Measurements from ENCODE around the gene ISCU.

Gene ISCU

DNA sequence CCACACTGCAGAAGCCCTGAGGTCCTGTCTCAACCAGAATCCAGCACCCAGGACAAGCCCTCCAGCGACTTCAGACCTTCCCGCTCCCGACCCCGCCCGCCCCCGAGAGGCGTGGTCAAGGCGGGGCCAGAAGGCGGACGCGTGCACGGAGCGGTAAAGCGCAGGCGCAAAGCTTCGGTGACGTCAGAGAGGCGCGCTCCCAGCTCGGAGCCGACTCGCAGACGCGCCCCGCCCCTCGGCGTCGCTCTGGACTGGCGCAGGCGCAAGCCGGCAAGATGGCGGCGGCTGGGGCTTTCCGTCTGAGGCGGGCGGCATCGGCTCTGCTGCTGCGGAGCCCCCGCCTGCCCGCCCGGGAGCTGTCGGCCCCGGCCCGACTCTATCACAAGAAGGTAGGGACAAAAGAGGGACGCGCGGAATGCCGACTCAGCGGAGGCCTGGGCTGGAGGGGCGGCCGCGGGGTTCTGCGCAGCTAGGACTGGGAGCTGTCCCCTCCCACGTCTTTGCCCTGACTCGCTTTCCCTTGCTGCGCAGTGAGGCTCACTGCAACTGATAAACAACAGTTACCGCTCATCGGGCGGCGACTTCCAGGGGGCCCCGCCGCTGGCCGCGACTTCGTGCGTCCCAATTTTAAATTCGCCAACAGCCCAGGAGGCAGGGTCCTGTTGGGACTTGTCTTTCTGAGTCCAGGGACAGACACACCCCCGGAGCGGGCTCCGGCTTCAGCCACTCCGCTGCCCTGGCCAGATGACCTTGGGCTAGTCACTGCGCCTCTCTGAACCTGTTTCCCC is at the start of gene ISCU:
ISCU (plus strand) TSS at position 249 of the 788 bp plus-strand sequence; CDS start at position 276, 27 bp downstream.
- TF ChIP-seq, protein P1, sequence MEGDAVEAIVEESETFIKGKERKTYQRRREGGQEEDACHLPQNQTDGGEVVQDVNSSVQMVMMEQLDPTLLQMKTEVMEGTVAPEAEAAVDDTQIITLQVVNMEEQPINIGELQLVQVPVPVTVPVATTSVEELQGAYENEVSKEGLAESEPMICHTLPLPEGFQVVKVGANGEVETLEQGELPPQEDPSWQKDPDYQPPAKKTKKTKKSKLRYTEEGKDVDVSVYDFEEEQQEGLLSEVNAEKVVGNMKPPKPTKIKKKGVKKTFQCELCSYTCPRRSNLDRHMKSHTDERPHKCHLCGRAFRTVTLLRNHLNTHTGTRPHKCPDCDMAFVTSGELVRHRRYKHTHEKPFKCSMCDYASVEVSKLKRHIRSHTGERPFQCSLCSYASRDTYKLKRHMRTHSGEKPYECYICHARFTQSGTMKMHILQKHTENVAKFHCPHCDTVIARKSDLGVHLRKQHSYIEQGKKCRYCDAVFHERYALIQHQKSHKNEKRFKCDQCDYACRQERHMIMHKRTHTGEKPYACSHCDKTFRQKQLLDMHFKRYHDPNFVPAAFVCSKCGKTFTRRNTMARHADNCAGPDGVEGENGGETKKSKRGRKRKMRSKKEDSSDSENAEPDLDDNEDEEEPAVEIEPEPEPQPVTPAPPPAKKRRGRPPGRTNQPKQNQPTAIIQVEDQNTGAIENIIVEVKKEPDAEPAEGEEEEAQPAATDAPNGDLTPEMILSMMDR (IDR thresholded peaks at IDR 0.05; ENCODE audit: low read depth, low read length): no peak
- peak; percentile 70 for TF ChIP-seq POLR2A (IDR thresholded peaks at IDR 0.05; ENCODE audit: extremely low read depth, insufficient read length)
- TF ChIP-seq, protein P2, sequence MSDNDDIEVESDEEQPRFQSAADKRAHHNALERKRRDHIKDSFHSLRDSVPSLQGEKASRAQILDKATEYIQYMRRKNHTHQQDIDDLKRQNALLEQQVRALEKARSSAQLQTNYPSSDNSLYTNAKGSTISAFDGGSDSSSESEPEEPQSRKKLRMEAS (IDR thresholded peaks at IDR 0.05; ENCODE audit: low read depth, low read length): peak; percentile 56; the same call in 1 of the 2 replicates
- peak; percentile 56 for TF ChIP-seq MYC (IDR thresholded peaks at IDR 0.05; ENCODE audit: low read depth, low read length)
- DNase-seq (ENCODE audit: low read depth): peak; percentile 100
- H3K4me3 ChIP-seq (ENCODE audit: low read depth, low read length): peak within 1 kb of the TSS; percentile 98

- H3K4me3 ChIP-seq (ENCODE audit: low read depth, low read length): peak overlapping the region; percentile 58
- DNase-seq (ENCODE audit: low read depth): no peak
- TF ChIP-seq, protein P1 (IDR thresholded peaks at IDR 0.05; ENCODE audit: low read depth, low read length): no peak
- TF ChIP-seq POLR2A (IDR thresholded peaks at IDR 0.05; ENCODE audit: extremely low read depth, insufficient read length) (no peak), MYC (IDR thresholded peaks at IDR 0.05; ENCODE audit: low read depth, low read length) (no peak)
- TF ChIP-seq, protein P2 (IDR thresholded peaks at IDR 0.05; ENCODE audit: low read depth, low read length): no peak
Measured at GRCh38 chr12:108514468-108514972, 47.9 kb upstream of the ISCU start.

DNA sequence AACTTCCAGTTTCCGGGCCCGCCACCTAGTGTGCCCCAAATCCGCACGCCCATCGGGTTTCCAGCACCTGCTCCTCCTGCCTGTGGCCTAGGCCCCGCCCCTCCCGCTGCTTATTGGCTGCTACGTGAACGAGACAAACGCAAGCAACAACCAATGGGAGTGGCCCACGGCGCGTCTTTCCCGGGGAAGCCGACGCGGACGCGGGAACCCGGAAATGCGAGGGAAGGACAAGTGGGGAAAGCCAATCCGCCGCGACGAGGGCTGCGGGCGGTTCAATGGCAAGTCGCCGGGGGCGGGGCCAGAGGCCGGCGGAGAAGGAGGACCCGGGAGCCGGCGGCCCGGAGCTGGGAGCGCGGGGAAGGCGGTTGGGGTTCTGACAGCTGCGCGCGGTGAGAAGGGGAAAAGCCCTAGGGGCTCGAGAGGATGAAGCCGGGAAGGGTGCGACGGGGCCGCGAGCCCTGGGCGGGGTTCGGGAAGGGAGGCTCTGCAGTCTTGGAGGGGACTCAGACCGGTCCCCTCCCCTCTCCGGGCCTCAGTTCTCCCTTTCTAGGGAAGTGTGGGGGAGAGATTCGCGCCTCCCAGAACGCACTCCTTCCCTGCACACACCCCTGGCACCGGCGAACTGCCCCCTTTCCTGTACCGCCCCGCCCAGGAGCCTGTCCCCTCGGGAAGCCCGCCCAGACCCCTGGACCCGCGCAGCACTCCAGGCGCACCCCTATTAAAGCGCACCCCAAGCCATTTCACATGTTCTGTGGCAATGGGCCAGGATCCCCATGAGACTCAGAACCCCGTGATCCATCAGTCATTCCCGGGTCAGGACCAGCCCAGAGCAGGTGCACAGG is 47.2 kb upstream of the ISCU start, which contains the start of gene FICD:
FICD (plus strand) TSS at position 305 of the 842 bp plus-strand sequence. CDS start 1,696 bp downstream, outside the sequence.
- peak; percentile 100 for DNase-seq (ENCODE audit: low read depth)
- TF ChIP-seq POLR2A (IDR thresholded peaks at IDR 0.05; ENCODE audit: extremely low read depth, insufficient read length) (peak; percentile 49), MYC (IDR thresholded peaks at IDR 0.05; ENCODE audit: low read depth, low read length) (no peak; the same call in 1 of the 2 replicates)
- TF ChIP-seq, protein P1 (IDR thresholded peaks at IDR 0.05; ENCODE audit: low read depth, low read length): no peak
- H3K4me3 ChIP-seq (ENCODE audit: low read depth, low read length): peak within 1 kb of the TSS; percentile 82

DNA sequence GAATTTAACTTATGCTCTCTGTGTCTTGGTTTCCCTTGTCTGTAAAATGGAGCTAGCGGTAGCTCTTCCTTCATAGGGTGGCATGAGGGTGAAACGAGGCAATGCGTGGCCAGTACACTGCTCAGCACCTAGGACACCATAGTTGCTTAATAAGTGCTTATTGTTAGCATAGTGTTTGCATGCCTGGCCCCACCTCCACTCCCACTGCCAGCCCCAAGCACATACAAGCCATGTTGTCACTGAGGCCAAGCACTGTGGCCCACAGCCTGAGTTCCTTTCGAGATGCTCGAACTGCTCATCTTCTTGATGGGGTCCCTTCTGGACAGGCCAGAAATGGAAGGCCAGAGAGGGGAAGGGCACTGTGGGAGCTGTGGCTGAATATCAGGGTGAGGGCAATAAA is 46.5 kb upstream of the ISCU start:
- H3K4me3 ChIP-seq (ENCODE audit: low read depth, low read length): peak overlapping the region; percentile 82
- DNase-seq (ENCODE audit: low read depth): peak; percentile 49
- TF ChIP-seq, protein P2 (IDR thresholded peaks at IDR 0.05; ENCODE audit: low read depth, low read length): no peak
- TF ChIP-seq POLR2A (IDR thresholded peaks at IDR 0.05; ENCODE audit: extremely low read depth, insufficient read length) (no peak), MYC (IDR thresholded peaks at IDR 0.05; ENCODE audit: low read depth, low read length) (no peak)
- TF ChIP-seq, protein P1 (IDR thresholded peaks at IDR 0.05; ENCODE audit: low read depth, low read length): no peak

GRCh38 chr12:108516511-108517275 is 45.7 kb upstream of the ISCU start:
- peak overlapping the region; percentile 82 for H3K4me3 ChIP-seq (ENCODE audit: low read depth, low read length)
- peak; percentile 62 for DNase-seq (ENCODE audit: low read depth)
- TF ChIP-seq MYC (IDR thresholded peaks at IDR 0.05; ENCODE audit: low read depth, low read length): 0 out of 2 replicates have a peak, but pooled peaks have one; percentile 8
- TF ChIP-seq POLR2A (IDR thresholded peaks at IDR 0.05; ENCODE audit: extremely low read depth, insufficient read length): no peak
- TF ChIP-seq, protein P2 (IDR thresholded peaks at IDR 0.05; ENCODE audit: low read depth, low read length): no peak
- TF ChIP-seq, protein P1 (IDR thresholded peaks at IDR 0.05; ENCODE audit: low read depth, low read length): peak; percentile 23
